Measurements from ENCODE around the gene VIPR2.

DNA sequence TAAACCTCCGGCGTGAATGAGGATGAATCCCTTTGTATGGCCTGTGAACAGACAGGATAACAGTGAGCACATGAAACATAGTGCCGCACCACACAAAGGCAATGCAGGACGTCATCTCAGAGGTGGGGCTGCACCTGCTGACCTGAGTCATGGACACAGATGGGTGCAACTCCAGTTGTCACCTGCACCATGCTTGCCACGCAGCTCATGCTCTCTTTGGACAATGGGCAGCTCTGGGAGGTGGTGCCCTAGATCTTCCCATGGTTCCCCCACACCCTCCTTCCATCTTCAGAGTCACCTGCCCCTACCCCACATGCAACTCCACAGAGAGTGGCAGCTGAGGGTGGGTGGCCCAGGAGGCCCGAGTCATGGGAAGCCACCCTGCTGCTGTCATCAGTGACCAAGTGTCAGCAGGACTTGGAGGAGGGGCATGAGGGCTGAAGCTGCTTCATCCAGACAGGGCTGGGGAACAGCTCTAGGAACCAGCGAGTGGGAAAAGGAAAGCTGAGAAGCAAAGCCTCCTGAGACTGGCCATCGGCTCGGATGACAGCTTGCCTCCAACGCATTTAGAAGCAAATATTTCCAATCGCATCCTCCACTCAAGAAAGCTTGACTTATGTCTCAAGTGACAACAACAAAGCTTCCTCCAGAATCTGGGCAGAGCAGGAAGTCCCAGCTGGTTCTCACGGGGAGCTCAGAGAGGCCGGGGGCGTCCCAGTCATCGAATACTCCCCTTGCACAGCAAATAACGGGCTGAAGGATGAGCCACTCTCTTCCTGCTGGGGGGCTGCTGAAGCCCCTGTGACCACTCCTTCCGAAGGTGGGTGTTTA is 27.1 kb downstream of the VIPR2 start:
- no peak for TF ChIP-seq ZNF138 (CRISPR knock-in tag; IDR thresholded peaks at IDR 0.05; ENCODE audit: low read depth)
- no peak for TF ChIP-seq KDM3A (CRISPR knock-in tag; IDR thresholded peaks at IDR 0.05; ENCODE audit: low read depth)
- TF ChIP-seq POLR2A (IDR thresholded peaks at IDR 0.05; ENCODE audit: insufficient read depth in 1 of 2, low read depth in 2 of 2, low read length in 2 of 2) = no peak
- TF ChIP-seq TCF7 (IDR thresholded peaks at IDR 0.05; ENCODE audit: low read depth) = no peak
- TF ChIP-seq SIN3B (IDR thresholded peaks at IDR 0.05; ENCODE audit: low read length) = no peak
- no peak for TF ChIP-seq YY1 (IDR thresholded peaks at IDR 0.05; ENCODE audit: insufficient read depth, insufficient replicate concordance, low read depth, low read length)
- TF ChIP-seq, protein P1, sequence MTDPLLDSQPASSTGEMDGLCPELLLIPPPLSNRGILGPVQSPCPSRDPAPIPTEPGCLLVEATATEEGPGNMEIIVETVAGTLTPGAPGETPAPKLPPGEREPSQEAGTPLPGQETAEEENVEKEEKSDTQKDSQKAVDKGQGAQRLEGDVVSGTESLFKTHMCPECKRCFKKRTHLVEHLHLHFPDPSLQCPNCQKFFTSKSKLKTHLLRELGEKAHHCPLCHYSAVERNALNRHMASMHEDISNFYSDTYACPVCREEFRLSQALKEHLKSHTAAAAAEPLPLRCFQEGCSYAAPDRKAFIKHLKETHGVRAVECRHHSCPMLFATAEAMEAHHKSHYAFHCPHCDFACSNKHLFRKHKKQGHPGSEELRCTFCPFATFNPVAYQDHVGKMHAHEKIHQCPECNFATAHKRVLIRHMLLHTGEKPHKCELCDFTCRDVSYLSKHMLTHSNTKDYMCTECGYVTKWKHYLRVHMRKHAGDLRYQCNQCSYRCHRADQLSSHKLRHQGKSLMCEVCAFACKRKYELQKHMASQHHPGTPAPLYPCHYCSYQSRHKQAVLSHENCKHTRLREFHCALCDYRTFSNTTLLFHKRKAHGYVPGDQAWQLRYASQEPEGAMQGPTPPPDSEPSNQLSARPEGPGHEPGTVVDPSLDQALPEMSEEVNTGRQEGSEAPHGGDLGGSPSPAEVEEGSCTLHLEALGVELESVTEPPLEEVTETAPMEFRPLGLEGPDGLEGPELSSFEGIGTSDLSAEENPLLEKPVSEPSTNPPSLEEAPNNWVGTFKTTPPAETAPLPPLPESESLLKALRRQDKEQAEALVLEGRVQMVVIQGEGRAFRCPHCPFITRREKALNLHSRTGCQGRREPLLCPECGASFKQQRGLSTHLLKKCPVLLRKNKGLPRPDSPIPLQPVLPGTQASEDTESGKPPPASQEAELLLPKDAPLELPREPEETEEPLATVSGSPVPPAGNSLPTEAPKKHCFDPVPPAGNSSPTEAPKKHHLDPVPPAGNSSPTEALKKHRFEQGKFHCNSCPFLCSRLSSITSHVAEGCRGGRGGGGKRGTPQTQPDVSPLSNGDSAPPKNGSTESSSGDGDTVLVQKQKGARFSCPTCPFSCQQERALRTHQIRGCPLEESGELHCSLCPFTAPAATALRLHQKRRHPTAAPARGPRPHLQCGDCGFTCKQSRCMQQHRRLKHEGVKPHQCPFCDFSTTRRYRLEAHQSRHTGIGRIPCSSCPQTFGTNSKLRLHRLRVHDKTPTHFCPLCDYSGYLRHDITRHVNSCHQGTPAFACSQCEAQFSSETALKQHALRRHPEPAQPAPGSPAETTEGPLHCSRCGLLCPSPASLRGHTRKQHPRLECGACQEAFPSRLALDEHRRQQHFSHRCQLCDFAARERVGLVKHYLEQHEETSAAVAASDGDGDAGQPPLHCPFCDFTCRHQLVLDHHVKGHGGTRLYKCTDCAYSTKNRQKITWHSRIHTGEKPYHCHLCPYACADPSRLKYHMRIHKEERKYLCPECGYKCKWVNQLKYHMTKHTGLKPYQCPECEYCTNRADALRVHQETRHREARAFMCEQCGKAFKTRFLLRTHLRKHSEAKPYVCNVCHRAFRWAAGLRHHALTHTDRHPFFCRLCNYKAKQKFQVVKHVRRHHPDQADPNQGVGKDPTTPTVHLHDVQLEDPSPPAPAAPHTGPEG (CRISPR knock-in tag; IDR thresholded peaks at IDR 0.05) = no peak
- no peak for TF ChIP-seq SP2 (CRISPR knock-in tag; IDR thresholded peaks at IDR 0.05)
- TF ChIP-seq SUZ12 (IDR thresholded peaks at IDR 0.05; ENCODE audit: low read depth, low read length) = no peak
- no peak for TF ChIP-seq PCBP2 (optimal IDR thresholded peaks at IDR 0.05; ENCODE audit: low read depth, low read length, poor library complexity, severe bottlenecking)
- TF ChIP-seq MTF1 (CRISPR knock-in tag; IDR thresholded peaks at IDR 0.05) = no peak
- no peak for TF ChIP-seq FOXK2 (IDR thresholded peaks at IDR 0.05)
- TF ChIP-seq, protein P2, sequence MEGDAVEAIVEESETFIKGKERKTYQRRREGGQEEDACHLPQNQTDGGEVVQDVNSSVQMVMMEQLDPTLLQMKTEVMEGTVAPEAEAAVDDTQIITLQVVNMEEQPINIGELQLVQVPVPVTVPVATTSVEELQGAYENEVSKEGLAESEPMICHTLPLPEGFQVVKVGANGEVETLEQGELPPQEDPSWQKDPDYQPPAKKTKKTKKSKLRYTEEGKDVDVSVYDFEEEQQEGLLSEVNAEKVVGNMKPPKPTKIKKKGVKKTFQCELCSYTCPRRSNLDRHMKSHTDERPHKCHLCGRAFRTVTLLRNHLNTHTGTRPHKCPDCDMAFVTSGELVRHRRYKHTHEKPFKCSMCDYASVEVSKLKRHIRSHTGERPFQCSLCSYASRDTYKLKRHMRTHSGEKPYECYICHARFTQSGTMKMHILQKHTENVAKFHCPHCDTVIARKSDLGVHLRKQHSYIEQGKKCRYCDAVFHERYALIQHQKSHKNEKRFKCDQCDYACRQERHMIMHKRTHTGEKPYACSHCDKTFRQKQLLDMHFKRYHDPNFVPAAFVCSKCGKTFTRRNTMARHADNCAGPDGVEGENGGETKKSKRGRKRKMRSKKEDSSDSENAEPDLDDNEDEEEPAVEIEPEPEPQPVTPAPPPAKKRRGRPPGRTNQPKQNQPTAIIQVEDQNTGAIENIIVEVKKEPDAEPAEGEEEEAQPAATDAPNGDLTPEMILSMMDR (CRISPR knock-in tag; IDR thresholded peaks at IDR 0.05) = no peak
- no peak for TF ChIP-seq RAD21 (CRISPR knock-in tag; IDR thresholded peaks at IDR 0.05)
